HK-2 (cell line): ENCODE measurements around the gene SEMA3E.
"Not testable (repeated sequence)": the region's sequence is repeated elsewhere in the genome, so short reads cannot be mapped to it uniquely, and the experiment has no call there.

Source experiments
- DNase-seq: peaks from one replicate; pipeline ENCODE4 v3.0.0-alpha.2; 2018; ENCODE audit not compliant: unreplicated experiment

SEMA3E gene

GRCh38 chr7:83486957-83487356 lies 162.0 kb downstream of the SEMA3E start:
- DNase-seq = no peak

GRCh38 chr7:83486536-83486935 lies 162.4 kb downstream of the SEMA3E start:
- DNase-seq = no peak

GRCh38 chr7:83484826-83485225 lies 164.1 kb downstream of the SEMA3E start:
- DNase-seq = no peak

GRCh38 chr7:83484266-83484665 lies 164.7 kb downstream of the SEMA3E start:
- DNase-seq = no peak

GRCh38 chr7:83478616-83479015 lies 170.3 kb downstream of the SEMA3E start:
- no peak for DNase-seq

- DNase-seq = no peak
Measured at GRCh38 chr7:83476511-83477050, 172.4 kb downstream of the SEMA3E start.

GRCh38 chr7:83475420-83475819 lies 173.5 kb downstream of the SEMA3E start:
- DNase-seq = no peak

- no peak for DNase-seq
Measured at GRCh38 chr7:83472376-83472775, 176.6 kb downstream of the SEMA3E start.

GRCh38 chr7:83469491-83469890 lies 179.4 kb downstream of the SEMA3E start:
- no peak for DNase-seq

- no peak for DNase-seq
Measured at GRCh38 chr7:83469076-83469475, 179.9 kb downstream of the SEMA3E start.

- DNase-seq = peak; percentile 89
Measured at GRCh38 chr7:83468251-83468739, 180.6 kb downstream of the SEMA3E start.

- no peak for DNase-seq
Measured at GRCh38 chr7:83467493-83467892, 181.4 kb downstream of the SEMA3E start.

- no peak for DNase-seq
Measured at GRCh38 chr7:83466956-83467355, 182.0 kb downstream of the SEMA3E start.

GRCh38 chr7:83466187-83466923 lies 182.6 kb downstream of the SEMA3E start:
- no peak for DNase-seq

- no peak for DNase-seq
Measured at GRCh38 chr7:83465643-83466042, 183.3 kb downstream of the SEMA3E start.

GRCh38 chr7:83461820-83462219 lies 187.1 kb downstream of the SEMA3E start:
- DNase-seq = not testable (repeated sequence)

GRCh38 chr7:83459930-83460653 lies 188.8 kb downstream of the SEMA3E start:
- DNase-seq = not testable (repeated sequence)

- not testable (repeated sequence) for DNase-seq
Measured at GRCh38 chr7:83459101-83459929, 189.6 kb downstream of the SEMA3E start.

GRCh38 chr7:83457022-83457892 lies 191.7 kb downstream of the SEMA3E start:
- no peak for DNase-seq

GRCh38 chr7:83456413-83456812 lies 192.5 kb downstream of the SEMA3E start:
- DNase-seq = no peak

- no peak for DNase-seq
Measured at GRCh38 chr7:83455612-83456011, 193.3 kb downstream of the SEMA3E start.
